SW480 (cell line): ENCODE results near the gene C3orf18.
A peak's percentile ranks its signal among the peaks of the same experiment; 100 is the strongest.

Experiments used
- DNase-seq: peaks from one replicate; pipeline ENCODE4 v3.0.0-alpha.2; 2016; ENCODE audit warnings: low spot score

Gene C3orf18

DNA sequence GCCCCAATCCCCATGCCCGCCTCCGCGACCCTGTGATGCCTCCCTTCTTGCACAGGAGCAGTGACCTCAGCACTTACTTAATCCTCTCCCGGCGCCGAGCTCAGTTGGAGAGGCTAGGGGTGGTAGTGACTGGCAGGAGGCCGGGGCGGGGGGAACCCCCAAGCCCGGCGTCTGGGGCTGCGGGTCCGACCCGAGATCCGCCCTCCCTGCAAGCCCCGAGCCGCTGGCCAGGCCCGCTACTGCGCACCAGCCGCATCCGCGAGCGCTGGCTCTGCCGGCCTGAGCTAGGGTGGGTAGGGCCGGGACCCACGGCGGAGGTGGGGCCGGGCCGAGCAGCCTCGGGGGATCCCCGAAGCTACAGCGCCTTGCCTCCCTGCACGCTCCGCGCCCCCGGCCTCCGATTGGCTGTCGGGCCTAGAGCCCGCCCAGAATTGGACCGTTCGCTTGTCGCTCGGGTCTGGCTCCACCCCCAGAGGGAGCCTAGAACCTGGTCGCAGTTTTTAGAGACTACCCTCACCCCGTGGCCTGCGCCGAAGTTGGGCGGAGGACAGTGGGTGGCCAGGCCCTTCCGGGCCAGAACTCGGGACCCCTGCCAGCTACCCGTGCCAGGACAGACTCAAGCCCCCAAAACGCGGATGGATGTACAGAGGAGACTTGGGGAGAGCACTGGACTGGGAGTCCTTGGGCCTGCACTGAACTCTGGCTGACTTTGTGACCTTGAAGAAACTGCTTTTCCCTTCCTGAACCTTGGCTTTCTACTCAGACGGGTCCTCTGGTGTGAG is at the start of gene C3orf18:
Gene C3orf18, minus strand, starts transcription at position 362 of the 782 bp plus-strand sequence. CDS start 2,048 bp downstream, outside the sequence.
- peak; percentile 83 for DNase-seq

DNA sequence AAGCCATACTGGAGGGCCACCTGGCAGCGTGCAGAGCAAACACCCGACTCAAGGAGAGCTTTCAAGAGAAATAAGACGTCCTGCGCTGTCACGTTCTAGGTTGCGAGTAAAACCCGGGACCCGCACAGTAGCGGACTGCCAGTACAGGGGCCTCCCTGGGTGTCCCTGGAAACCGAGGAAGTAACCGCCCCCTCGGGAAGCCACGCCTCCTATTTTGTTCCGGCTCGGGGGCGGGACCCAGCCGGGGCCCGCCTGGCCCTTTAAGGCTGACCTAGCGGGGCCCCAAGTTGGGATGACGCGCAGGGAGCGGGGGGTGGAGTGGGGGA is 49.2 kb upstream of the C3orf18 start:
- DNase-seq, result peak; percentile 90

GRCh38 chr3:50616003-50616769 is 48.6 kb upstream of the C3orf18 start:
- peak; percentile 89 for DNase-seq

DNA sequence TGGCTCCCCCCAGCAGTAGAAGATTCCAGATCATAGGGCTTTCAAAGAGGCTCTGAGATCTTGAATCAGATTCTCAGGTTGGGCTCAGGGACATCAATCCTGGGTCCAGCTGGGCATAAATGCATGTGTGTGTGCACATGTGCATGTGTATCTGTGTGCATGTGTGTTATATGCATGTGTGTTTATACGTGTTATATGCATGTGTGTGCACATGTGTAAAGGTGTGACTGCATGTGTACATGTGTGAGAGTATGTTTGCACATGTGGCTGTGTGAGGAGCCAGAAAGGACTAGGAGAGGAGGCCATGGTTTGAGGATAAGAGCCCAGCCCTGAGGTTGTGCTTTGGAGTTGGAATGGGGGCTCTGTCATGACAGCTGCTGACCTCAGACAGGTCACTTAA is 47.6 kb upstream of the C3orf18 start:
- no peak for DNase-seq

DNA sequence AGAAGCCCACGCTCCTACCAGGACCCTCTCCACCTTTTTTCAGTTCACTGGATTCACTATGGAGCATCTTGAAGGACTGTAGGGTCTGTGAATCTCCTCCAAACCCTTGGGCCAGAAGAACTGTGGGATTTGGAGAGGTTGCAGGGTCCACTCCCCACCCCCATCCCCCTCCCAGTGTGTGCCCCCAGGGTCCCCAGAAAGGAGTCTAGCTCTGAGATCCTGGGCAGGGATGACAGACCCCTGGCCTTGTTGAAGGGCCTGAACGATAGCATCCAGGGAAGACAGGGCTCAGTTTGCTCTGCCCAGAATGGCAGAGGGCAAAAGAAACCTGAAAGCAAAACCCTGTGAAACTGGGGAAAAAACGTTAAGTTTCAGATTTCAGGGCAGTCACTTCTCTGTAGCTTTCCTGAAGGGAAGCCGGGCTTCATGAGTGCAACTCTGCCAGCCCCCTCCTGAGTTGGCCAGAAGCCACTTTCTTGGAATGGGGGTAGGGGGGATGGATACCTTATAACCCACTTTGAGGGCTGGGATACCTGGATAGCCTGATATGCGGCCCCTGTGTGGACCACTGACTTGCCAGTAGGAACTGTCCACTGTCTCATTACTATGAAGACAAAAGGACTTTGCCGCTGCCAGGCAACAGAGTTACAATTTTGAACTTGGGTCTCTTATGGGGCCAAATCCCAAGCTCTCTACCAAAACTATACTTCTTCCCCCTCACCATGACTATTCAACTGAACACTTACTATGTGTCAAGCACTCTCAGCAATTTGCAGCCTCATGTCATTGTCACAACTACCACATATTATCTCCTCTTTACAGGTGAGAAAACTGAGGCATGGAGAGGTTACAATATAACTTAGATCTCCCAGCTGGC is 45.7 kb upstream of the C3orf18 start:
- DNase-seq, result no peak

GRCh38 chr3:50612234-50612882 is 44.8 kb upstream of the C3orf18 start:
- DNase-seq, result no peak

DNA sequence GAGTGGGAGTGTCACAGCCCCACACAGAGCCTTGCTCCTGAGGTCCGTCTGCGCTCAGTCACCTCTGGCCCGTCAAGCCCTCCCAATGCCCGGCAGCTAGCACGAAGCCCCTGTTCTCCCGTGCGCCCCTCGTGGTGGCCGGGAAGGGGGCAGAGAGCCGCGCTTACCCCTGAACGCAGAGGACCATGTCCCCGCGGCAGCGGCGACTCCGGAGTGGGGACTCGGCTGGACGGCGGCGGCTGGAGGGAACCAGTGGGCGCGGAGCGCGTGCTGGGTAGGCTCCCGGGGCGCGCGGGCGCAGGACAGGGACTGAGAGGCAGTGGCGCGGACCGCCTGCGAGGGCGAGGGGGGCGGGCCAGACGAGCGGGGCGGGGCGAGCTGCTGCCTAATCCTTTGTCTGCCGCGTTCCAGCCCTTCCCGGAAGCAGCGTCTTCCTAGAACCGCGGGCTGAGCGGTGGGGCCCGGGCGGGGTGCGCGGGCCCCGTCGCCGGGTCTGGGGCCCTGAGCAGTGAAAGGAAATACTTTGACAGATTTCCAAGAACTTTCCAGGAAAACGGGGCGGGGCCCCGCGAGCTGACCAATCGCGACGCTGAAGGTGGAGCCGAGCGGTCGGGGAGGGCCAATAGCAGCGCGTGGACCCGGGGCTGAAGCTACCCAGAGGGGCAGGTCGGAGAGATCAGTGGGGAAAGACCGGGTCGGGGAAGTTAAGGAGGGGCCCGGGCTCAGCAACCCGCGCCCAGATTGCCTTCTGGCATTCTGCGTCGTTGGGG is 44.1 kb upstream of the C3orf18 start, which contains the start of gene CISH:
Gene CISH, minus strand, starts transcription at position 311 of the 770 bp plus-strand sequence. Its CDS starts 124 bp downstream, at position 187.
- peak; percentile 88 for DNase-seq

- DNase-seq, result no peak
These were observed 43.5 kb upstream of the C3orf18 start for GRCh38 chr3:50610992-50611463.

GRCh38 chr3:50610181-50610971 is 42.8 kb upstream of the C3orf18 start:
- no peak for DNase-seq

GRCh38 chr3:50609763-50610085 is 42.2 kb upstream of the C3orf18 start:
- no peak for DNase-seq

- no peak for DNase-seq
These were observed 41.7 kb upstream of the C3orf18 start for GRCh38 chr3:50609071-50609762.

GRCh38 chr3:50608278-50608677 is 40.7 kb upstream of the C3orf18 start:
- no peak for DNase-seq

DNA sequence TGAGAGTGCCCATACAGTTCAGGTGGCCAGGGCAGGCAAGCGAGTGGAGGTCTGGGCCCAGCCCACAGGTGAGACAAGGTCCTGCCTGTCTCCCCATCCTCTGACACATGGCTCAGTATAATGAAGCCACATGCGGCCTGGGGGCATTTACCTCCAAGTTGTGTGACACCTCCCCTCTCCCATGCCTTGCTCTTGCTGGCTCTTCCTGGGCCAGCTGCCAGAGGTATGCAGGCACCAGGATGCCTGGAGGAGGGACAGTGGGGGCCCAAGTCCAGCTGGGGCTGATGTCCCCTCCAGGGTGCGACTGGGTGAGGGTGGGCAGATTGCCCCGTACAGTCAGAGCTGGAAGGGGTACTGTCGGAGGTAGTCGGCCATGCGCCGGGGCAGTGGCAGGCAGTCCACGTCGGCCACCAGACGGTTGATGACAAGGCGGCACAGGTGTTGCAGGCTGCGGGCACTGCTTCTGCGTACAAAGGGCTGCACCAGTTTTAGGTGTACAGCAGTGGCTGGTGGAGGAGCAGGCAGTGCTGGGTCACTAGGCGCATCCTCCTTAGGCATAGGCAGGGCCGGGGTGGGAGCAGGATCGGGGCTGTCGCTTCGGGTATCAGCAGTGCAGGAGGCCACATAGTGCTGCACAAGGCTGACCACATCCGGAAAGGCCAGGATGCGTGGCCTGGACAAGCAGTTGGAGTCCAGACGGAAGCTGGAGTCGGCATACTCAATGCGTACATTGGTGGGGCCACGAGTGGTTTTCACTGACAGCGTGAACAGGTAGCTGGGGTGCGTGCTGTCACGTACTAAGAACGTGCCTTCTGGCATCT is 39.9 kb upstream of the C3orf18 start:
- no peak for DNase-seq

DNA sequence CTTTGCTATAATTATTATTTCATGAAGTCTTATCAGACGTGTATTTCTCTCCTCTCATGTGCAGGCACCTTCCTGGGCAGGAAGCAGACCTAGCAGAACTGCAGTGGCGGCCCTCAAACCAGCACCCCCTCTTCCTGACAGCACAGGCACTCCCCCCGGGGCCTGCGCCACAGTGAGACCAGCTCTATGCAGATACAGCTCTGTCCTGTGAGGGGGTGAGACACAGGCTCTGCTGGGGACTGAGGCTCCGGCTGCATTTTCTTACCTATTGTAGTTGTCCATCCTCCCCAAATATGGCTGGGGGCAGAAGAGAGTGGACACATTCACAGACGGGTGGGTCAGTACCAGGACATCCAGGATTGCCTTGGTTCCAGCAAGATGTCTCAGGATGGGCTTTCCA is 39.0 kb upstream of the C3orf18 start:
- DNase-seq, result no peak

DNA sequence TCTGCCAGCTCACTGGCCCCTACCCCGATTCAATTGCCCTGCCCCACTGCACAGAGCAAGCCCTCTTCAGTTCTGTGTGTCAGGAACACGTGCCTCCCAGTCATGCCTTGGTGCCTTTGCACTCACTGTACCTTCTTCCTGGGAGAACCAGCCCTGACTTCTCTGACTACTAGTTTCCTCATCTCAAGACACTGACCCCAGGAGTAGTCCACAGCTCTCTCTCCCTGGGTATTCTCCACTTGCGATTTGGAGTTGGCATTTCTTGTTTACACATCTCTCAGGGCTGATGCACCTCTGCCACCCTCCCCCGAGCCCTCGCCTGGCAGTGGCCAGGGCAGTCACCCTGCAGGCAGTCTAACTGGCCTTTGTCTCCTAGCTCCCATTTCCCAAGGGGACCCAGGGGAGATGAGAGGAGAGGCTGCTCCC is 38.4 kb upstream of the C3orf18 start:
- DNase-seq, result no peak

- DNase-seq, result no peak
These were observed 37.4 kb upstream of the C3orf18 start for GRCh38 chr3:50604628-50605588.

DNA sequence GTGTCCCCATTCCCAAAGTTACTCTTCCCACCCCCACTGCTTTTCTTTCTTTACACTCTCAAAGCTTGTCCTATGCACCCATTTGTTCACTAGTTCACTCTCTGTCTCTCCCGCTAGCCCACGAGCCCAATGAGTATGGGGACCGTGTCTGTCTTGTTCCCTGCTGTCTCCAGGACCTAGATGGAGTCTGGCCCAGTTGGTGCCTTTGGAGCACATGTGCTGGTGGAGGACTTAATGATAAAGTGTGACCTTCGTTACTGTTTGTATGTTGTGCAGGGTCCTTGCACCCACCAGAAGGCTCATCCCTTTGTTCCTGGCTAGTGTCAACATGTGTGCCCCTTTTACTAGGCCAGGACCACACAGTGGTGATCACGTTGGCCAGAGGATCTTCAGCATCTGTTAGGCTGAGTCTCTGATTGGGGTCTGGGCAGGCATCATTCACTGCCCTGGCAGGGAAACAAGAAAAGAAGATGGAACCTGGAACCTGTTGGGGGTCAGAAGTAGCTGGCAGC is 36.6 kb upstream of the C3orf18 start:
- no peak for DNase-seq
